K562 (cell line): ENCODE measurements around the gene SPHK2. TPM values are rescaled to one million over a fixed set of nuclear protein-coding genes. Genes with fewer than 3 reads are reported as not detected.

Source experiments
- polyA plus RNA-seq, 8 experiments: library from polyadenylated mRNA; depleted of rRNA in 4 of 8; stranded (reverse) in 5 of 8; unstranded in 3 of 8; fragments of >200 nt; fragmentation: Nextera tagmentation in 2 of 8; fragmentation: Illumina TruSeq in 1 of 8; extraction: Ambion mirVana in 2 of 8; extraction: Trizol in 1 of 8; gene quantifications; 2 replicates each; pipeline versions ENCODE4 v1.2.1 to v1.2.3, GENCODE V29; 2011 to 2014; ENCODE audit warnings: inconsistent platforms in 1 of 8, missing spikeins in 1 of 8
- total RNA-seq, 7 experiments: library from RNA; depleted of rRNA in 6 of 7; stranded (reverse); fragments of >200 nt in 6 of 7; fragmentation: Illumina TruSeq in 2 of 7; extraction: Trizol in 2 of 7; gene quantifications; 2 replicates each; pipeline versions ENCODE4 v1.2.1 to v1.2.3, GENCODE V29; 2011 to 2021; ENCODE audit warnings: low replicate concordance in 1 of 7

Gene SPHK2
- total and polyA plus RNA-seq, 9 of the 15 experiments (the other 6 are each of a cell fraction or from before 2014, with no cell fraction given): 0.10 to 15.2 (median 2.9) TPM

Other genes starting within 250 kb of the SPHK2 start
Only the 7 nearest of the 22 such genes appear.
- 0.37 and 0.54 TPM in 2 replicates for gene SULT2B1, start 67.3 kb upstream of the SPHK2 start, total RNA-seq (2014; rRNA removed)
- gene SULT2B1, start 67.3 kb upstream of the SPHK2 start, total RNA-seq (2014; rRNA removed; fragmentation: Illumina TruSeq; extraction: Trizol): 0.22 TPM in 1 of 2 replicates, not detected in the other
- 0.26 TPM in 1 of 2 replicates, not detected in the other for gene SULT2B1, start 67.3 kb upstream of the SPHK2 start, total RNA-seq (2015; rRNA removed; fragmentation: Illumina TruSeq; extraction: Trizol)
- 0.42 and 0.62 TPM in 2 replicates for gene SULT2B1, start 67.3 kb upstream of the SPHK2 start, total RNA-seq (2021)
- 0.38 and 0.46 TPM in 2 replicates for gene SULT2B1, start 67.3 kb upstream of the SPHK2 start, polyA plus RNA-seq (2011; rRNA removed)
- 0.09 and 0.28 TPM in 2 replicates for gene SULT2B1, start 67.3 kb upstream of the SPHK2 start, polyA plus RNA-seq (2014; fragmentation: Illumina TruSeq; extraction: Trizol)
- gene SULT2B1, start 67.3 kb upstream of the SPHK2 start, polyA plus RNA-seq (2014; fragmentation: Nextera tagmentation; extraction: Ambion mirVana): under 1 TPM in 1 of 2 experiments, not detected in 1; 0.14 TPM
- gene SULT2B1, start 67.3 kb upstream of the SPHK2 start, polyA plus RNA-seq (2014; rRNA removed): 0.11 and 0.32 TPM in 2 replicates
- gene SPACA4, start 12.8 kb upstream of the SPHK2 start, total RNA-seq (2014; rRNA removed): not detected in 2 replicates
- not detected in 2 replicates for gene SPACA4, start 12.8 kb upstream of the SPHK2 start, total RNA-seq (2014; rRNA removed; fragmentation: Illumina TruSeq; extraction: Trizol)
- gene SPACA4, start 12.8 kb upstream of the SPHK2 start, total RNA-seq (2015; rRNA removed; fragmentation: Illumina TruSeq; extraction: Trizol): not detected in 2 replicates
- gene SPACA4, start 12.8 kb upstream of the SPHK2 start, total RNA-seq (2021): not detected in 2 replicates
- gene SPACA4, start 12.8 kb upstream of the SPHK2 start, polyA plus RNA-seq (2011; rRNA removed): not detected in 2 replicates
- not detected in 2 replicates for gene SPACA4, start 12.8 kb upstream of the SPHK2 start, polyA plus RNA-seq (2014; fragmentation: Illumina TruSeq; extraction: Trizol)
- not detected for gene SPACA4, start 12.8 kb upstream of the SPHK2 start, polyA plus RNA-seq (2014; fragmentation: Nextera tagmentation; extraction: Ambion mirVana)
- gene SPACA4, start 12.8 kb upstream of the SPHK2 start, polyA plus RNA-seq (2014; rRNA removed): not detected in 2 replicates
- gene FAM83E, start 4.4 kb upstream of the SPHK2 start, total RNA-seq (2014; rRNA removed): 0.82 TPM in 1 of 2 replicates, not detected in the other
- gene FAM83E, start 4.4 kb upstream of the SPHK2 start, total RNA-seq (2014; rRNA removed; fragmentation: Illumina TruSeq; extraction: Trizol): 0.29 TPM in 1 of 2 replicates, not detected in the other
- 0.45 and 0.87 TPM in 2 replicates for gene FAM83E, start 4.4 kb upstream of the SPHK2 start, total RNA-seq (2015; rRNA removed; fragmentation: Illumina TruSeq; extraction: Trizol)
- gene FAM83E, start 4.4 kb upstream of the SPHK2 start, total RNA-seq (2021): 0.71 and 1.3 TPM in 2 replicates
- gene FAM83E, start 4.4 kb upstream of the SPHK2 start, polyA plus RNA-seq (2011; rRNA removed): 0.15 TPM in 2 replicates
- gene FAM83E, start 4.4 kb upstream of the SPHK2 start, polyA plus RNA-seq (2014; fragmentation: Illumina TruSeq; extraction: Trizol): not detected in 2 replicates
- gene FAM83E, start 4.4 kb upstream of the SPHK2 start, polyA plus RNA-seq (2014; fragmentation: Nextera tagmentation; extraction: Ambion mirVana): not detected
- gene FAM83E, start 4.4 kb upstream of the SPHK2 start, polyA plus RNA-seq (2014; rRNA removed): 0.04 and 0.19 TPM in 2 replicates
- 2,565 and 3,619 TPM in 2 replicates for gene RPL18, start 328 bp upstream of the SPHK2 start, total RNA-seq (2014; rRNA removed)
- gene RPL18, start 328 bp upstream of the SPHK2 start, total RNA-seq (2014; rRNA removed; fragmentation: Illumina TruSeq; extraction: Trizol): 1,358 and 1,367 TPM in 2 replicates
- 2,022 and 2,084 TPM in 2 replicates for gene RPL18, start 328 bp upstream of the SPHK2 start, total RNA-seq (2015; rRNA removed; fragmentation: Illumina TruSeq; extraction: Trizol)
- 2,028 and 2,113 TPM in 2 replicates for gene RPL18, start 328 bp upstream of the SPHK2 start, total RNA-seq (2021)
- gene RPL18, start 328 bp upstream of the SPHK2 start, polyA plus RNA-seq (2011; rRNA removed): 1,530 and 1,971 TPM in 2 replicates
- gene RPL18, start 328 bp upstream of the SPHK2 start, polyA plus RNA-seq (2014; fragmentation: Illumina TruSeq; extraction: Trizol): 1,653 and 2,262 TPM in 2 replicates
- gene RPL18, start 328 bp upstream of the SPHK2 start, polyA plus RNA-seq (2014; fragmentation: Nextera tagmentation; extraction: Ambion mirVana): 100 to 1,000 TPM; 312 to 402 TPM
- gene RPL18, start 328 bp upstream of the SPHK2 start, polyA plus RNA-seq (2014; rRNA removed): 2,460 and 2,635 TPM in 2 replicates
- gene DBP, start 17.9 kb downstream of the SPHK2 start, total RNA-seq (2014; rRNA removed): 3.6 and 5.0 TPM in 2 replicates
- gene DBP, start 17.9 kb downstream of the SPHK2 start, total RNA-seq (2014; rRNA removed; fragmentation: Illumina TruSeq; extraction: Trizol): 0.96 and 1.1 TPM in 2 replicates
- gene DBP, start 17.9 kb downstream of the SPHK2 start, total RNA-seq (2015; rRNA removed; fragmentation: Illumina TruSeq; extraction: Trizol): 3.7 and 3.9 TPM in 2 replicates
- gene DBP, start 17.9 kb downstream of the SPHK2 start, total RNA-seq (2021): 2.6 and 5.5 TPM in 2 replicates
- gene DBP, start 17.9 kb downstream of the SPHK2 start, polyA plus RNA-seq (2011; rRNA removed): 0.45 and 1.1 TPM in 2 replicates
- 1.8 and 2.1 TPM in 2 replicates for gene DBP, start 17.9 kb downstream of the SPHK2 start, polyA plus RNA-seq (2014; fragmentation: Illumina TruSeq; extraction: Trizol)
- gene DBP, start 17.9 kb downstream of the SPHK2 start, polyA plus RNA-seq (2014; fragmentation: Nextera tagmentation; extraction: Ambion mirVana): under 1 TPM; 0.25 to 0.64 TPM
- 1.6 and 3.8 TPM in 2 replicates for gene DBP, start 17.9 kb downstream of the SPHK2 start, polyA plus RNA-seq (2014; rRNA removed)
- gene CA11, start 26.7 kb downstream of the SPHK2 start, total RNA-seq (2014; rRNA removed): 19.9 and 37.7 TPM in 2 replicates
- 2.4 and 2.9 TPM in 2 replicates for gene CA11, start 26.7 kb downstream of the SPHK2 start, total RNA-seq (2014; rRNA removed; fragmentation: Illumina TruSeq; extraction: Trizol)
- 7.5 and 8.3 TPM in 2 replicates for gene CA11, start 26.7 kb downstream of the SPHK2 start, total RNA-seq (2015; rRNA removed; fragmentation: Illumina TruSeq; extraction: Trizol)
- 14.8 and 16.2 TPM in 2 replicates for gene CA11, start 26.7 kb downstream of the SPHK2 start, total RNA-seq (2021)
- gene CA11, start 26.7 kb downstream of the SPHK2 start, polyA plus RNA-seq (2011; rRNA removed): 4.1 and 8.1 TPM in 2 replicates
- gene CA11, start 26.7 kb downstream of the SPHK2 start, polyA plus RNA-seq (2014; fragmentation: Illumina TruSeq; extraction: Trizol): 12.7 and 22.5 TPM in 2 replicates
- gene CA11, start 26.7 kb downstream of the SPHK2 start, polyA plus RNA-seq (2014; fragmentation: Nextera tagmentation; extraction: Ambion mirVana): 10 to 100 TPM in 1 of 2 experiments, 1 to 10 TPM in 1; 6.3 to 11.5 TPM
- 8.2 and 19.3 TPM in 2 replicates for gene CA11, start 26.7 kb downstream of the SPHK2 start, polyA plus RNA-seq (2014; rRNA removed)
- not detected in 2 replicates for gene NTN5, start 53.5 kb downstream of the SPHK2 start, total RNA-seq (2014; rRNA removed)
- gene NTN5, start 53.5 kb downstream of the SPHK2 start, total RNA-seq (2014; rRNA removed; fragmentation: Illumina TruSeq; extraction: Trizol): not detected in 2 replicates
- not detected in 2 replicates for gene NTN5, start 53.5 kb downstream of the SPHK2 start, total RNA-seq (2015; rRNA removed; fragmentation: Illumina TruSeq; extraction: Trizol)
- gene NTN5, start 53.5 kb downstream of the SPHK2 start, total RNA-seq (2021): not detected in 2 replicates
- 0.04 TPM in 1 of 2 replicates, not detected in the other for gene NTN5, start 53.5 kb downstream of the SPHK2 start, polyA plus RNA-seq (2011; rRNA removed)
- gene NTN5, start 53.5 kb downstream of the SPHK2 start, polyA plus RNA-seq (2014; fragmentation: Illumina TruSeq; extraction: Trizol): not detected in 2 replicates
- gene NTN5, start 53.5 kb downstream of the SPHK2 start, polyA plus RNA-seq (2014; fragmentation: Nextera tagmentation; extraction: Ambion mirVana): not detected
- gene NTN5, start 53.5 kb downstream of the SPHK2 start, polyA plus RNA-seq (2014; rRNA removed): 0.07 TPM in 1 of 2 replicates, not detected in the other